ENCODE results near the gene HMCN2. TPM values are rescaled to one million over a fixed set of nuclear protein-coding genes. Genes with fewer than 3 reads are reported as not detected.

HMCN2 gene
- polyA plus RNA-seq, 2 of the 4 experiments (the other 2 are of a cell fraction): 0.01 TPM; not detected in 1

DNA sequence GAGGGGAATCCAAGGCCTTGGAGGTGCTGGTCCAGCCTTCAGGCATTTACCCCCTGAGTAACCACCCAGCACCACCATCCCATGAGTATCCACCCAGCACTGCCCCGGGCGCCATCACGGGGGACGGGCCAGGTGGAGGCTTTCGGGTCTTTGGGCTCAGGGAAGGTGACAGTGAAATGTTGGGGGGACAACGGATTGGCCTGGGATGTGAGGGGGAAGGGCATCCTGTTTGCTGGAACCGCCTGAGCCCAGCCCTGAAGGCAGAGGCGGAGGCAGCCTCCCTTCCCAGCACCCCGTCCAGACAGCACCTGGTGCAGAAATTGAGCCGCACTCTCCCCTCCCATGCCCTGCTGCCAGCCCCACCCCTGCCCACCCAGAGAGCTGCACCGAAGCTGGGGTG, 196.2 kb downstream of the HMCN2 start:
- H3K4me2 ChIP-seq: peak overlapping the region; percentile 46; the same call in 2 of the 3 replicates
- ChIA-PET POLR2A (no interaction called here), CTCF (interaction anchor here (0.7 to 17.4 kb wide), 27 partner anchors 9 to 537 kb away, joined by 3 to 453 read pairs (median 7); no protein-coding TSS in a partner anchor)
- no peaks in the 10 kb centered on the region for H3K9me3 ChIP-seq
- DNase-seq (ENCODE audit: low read depth in 1 of 2, low spot score in 1 of 2) (no peak), ATAC-seq (peak in 1 of 2 experiments; percentile 46; a peak in 3 of 6 replicates), FAIRE-seq (no peak)
- H3K4me1 ChIP-seq: no peaks in the 10 kb centered on the region
- H3K27ac ChIP-seq: no peak overlapping the region
- no peak overlapping the region for H3K4me3 ChIP-seq
- 37% methylated on average over 10 of the region's 11 CpGs for WGBS (ENCODE audit: missing lambda C conversion rate)
- TF ChIP-seq BHLHE40 (IDR thresholded peaks at IDR 0.05; ENCODE audit: low read depth, low read length) (no peak), PBX3 (IDR thresholded peaks at IDR 0.05) (no peak), KDM5A (IDR thresholded peaks at IDR 0.05) (no peak), SREBF2 (IDR thresholded peaks at IDR 0.05) (no peak), ZSCAN20 (CRISPR knock-in tag; IDR thresholded peaks at IDR 0.05) (no peak), HES2 (IDR thresholded peaks at IDR 0.05) (no peak), RFX5 (IDR thresholded peaks at IDR 0.05) (no peak), CBX8 (IDR thresholded peaks at IDR 0.05) (no peak)

DNA sequence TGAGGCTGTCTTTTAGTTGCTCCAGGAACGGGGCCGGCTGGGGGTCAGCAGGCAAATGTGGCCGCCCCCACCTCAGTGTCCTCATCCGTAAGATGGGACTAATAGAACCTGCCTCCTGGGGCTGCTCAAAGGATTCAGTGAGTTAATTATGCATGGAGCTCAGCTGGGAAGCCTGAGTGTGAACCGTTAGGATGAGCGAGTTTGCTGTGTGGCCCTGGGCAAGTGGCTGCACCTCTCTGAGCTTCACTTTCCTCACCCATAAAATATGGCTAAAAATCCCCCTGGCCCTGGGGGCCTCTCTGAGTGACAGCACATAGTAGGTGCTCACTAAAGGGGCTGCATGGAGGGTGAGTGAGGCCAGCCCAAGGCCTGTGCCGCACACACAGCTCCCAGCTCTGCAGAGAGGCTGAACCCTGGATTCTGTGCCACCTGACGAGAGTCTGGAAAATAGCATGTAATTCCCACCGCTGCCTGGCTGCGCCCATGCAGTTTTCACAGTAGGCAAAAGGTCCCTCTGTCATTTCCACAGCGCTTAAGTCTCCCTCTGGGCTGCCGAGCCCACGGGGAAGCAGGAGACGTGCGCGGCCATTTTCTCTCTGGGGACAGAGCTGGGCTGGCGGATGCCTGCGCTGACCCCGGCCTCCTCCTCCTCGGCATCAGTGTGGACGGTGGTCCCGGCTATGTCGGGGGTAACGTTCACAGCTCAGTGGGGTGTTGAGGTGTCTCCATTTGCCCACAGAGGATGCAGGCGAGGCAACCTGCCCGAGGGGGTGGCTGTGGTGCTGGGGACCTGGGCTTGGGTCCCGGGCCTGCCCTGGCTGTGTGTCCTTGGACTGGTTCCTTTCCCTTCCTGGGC, 197.4 kb downstream of the HMCN2 start:
- ChIA-PET POLR2A (interaction anchor here (1.0 kb wide), 1 partner anchor 230 kb away, joined by 3 read pairs; the partner anchor contains the start of gene EXOSC2), CTCF (interaction anchor here (0.9 to 17.4 kb wide), 19 partner anchors 10 to 356 kb away, joined by 3 to 453 read pairs (median 4); partner anchors contain the start of gene EXOSC2)
- FAIRE-seq: no peak
- WGBS (ENCODE audit: missing lambda C conversion rate): 89% methylated on average over 23 of the region's 27 CpGs
- no peak overlapping the region for H3K4me3 ChIP-seq
- no peaks in the 10 kb centered on the region for H3K9me3 ChIP-seq
- no peaks in the 10 kb centered on the region for H3K4me1 ChIP-seq
- no peak for DNase-seq (ENCODE audit: low read depth in 1 of 2, low spot score in 1 of 2)
- peak in 1 of 2 experiments; percentile 26; a peak in 1 of 6 replicates for ATAC-seq
- TF ChIP-seq RCOR1 (IDR thresholded peaks at IDR 0.05; ENCODE audit: low read depth, low read length): no peak
- no peak for TF ChIP-seq ESRRA (IDR thresholded peaks at IDR 0.05; ENCODE audit: borderline replicate concordance, low read length)
- TF ChIP-seq ZFP36 (IDR thresholded peaks at IDR 0.05; ENCODE audit: borderline replicate concordance, partially characterized antibody): peak; percentile 76
- no peak overlapping the region for H3K27ac ChIP-seq
- no peak overlapping the region for H3K4me2 ChIP-seq

- ChIA-PET POLR2A (interaction anchor here (0.7 kb wide), 1 partner anchor 219 kb away, joined by 3 read pairs; no protein-coding TSS in a partner anchor), CTCF (interaction anchor here (0.6 to 17.4 kb wide), 11 partner anchors 8 to 382 kb away, joined by 3 to 453 read pairs (median 4); partner anchors contain the start of gene EXOSC2)
- FAIRE-seq: no peak
- TF ChIP-seq PHF8 (IDR thresholded peaks at IDR 0.05; ENCODE audit: borderline replicate concordance, low read depth): no peak
- TF ChIP-seq, protein P1, sequence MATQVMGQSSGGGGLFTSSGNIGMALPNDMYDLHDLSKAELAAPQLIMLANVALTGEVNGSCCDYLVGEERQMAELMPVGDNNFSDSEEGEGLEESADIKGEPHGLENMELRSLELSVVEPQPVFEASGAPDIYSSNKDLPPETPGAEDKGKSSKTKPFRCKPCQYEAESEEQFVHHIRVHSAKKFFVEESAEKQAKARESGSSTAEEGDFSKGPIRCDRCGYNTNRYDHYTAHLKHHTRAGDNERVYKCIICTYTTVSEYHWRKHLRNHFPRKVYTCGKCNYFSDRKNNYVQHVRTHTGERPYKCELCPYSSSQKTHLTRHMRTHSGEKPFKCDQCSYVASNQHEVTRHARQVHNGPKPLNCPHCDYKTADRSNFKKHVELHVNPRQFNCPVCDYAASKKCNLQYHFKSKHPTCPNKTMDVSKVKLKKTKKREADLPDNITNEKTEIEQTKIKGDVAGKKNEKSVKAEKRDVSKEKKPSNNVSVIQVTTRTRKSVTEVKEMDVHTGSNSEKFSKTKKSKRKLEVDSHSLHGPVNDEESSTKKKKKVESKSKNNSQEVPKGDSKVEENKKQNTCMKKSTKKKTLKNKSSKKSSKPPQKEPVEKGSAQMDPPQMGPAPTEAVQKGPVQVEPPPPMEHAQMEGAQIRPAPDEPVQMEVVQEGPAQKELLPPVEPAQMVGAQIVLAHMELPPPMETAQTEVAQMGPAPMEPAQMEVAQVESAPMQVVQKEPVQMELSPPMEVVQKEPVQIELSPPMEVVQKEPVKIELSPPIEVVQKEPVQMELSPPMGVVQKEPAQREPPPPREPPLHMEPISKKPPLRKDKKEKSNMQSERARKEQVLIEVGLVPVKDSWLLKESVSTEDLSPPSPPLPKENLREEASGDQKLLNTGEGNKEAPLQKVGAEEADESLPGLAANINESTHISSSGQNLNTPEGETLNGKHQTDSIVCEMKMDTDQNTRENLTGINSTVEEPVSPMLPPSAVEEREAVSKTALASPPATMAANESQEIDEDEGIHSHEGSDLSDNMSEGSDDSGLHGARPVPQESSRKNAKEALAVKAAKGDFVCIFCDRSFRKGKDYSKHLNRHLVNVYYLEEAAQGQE (IDR thresholded peaks at IDR 0.05): no peak
- TF ChIP-seq MAFK (IDR thresholded peaks at IDR 0.05; ENCODE audit: partially characterized antibody): no peak
- TF ChIP-seq RCOR1 (IDR thresholded peaks at IDR 0.05; ENCODE audit: low read depth, low read length): no peak
- TF ChIP-seq SREBF2 (IDR thresholded peaks at IDR 0.05): no peak
- no peak for TF ChIP-seq HES2 (IDR thresholded peaks at IDR 0.05)
- TF ChIP-seq RAD21 (conservative IDR thresholded peaks at IDR 0.05 in 1 of 2, IDR thresholded peaks at IDR 0.05 in 1 of 2): no peak
- no peak for TF ChIP-seq ZSCAN20 (CRISPR knock-in tag; IDR thresholded peaks at IDR 0.05)
- no peak for TF ChIP-seq PBX3 (IDR thresholded peaks at IDR 0.05)
- no peak for TF ChIP-seq SMC3 (IDR thresholded peaks at IDR 0.05)
- TF ChIP-seq JUN (IDR thresholded peaks at IDR 0.05): no peak
- TF ChIP-seq HOXB13 (CRISPR knock-in tag; IDR thresholded peaks at IDR 0.05; ENCODE audit: low read depth): no peak
- TF ChIP-seq CTCF (IDR thresholded peaks at IDR 0.05): no peak
These were observed 198.5 kb downstream of the HMCN2 start for GRCh38 chr9:130463763-130464745.

More at GRCh38 chr9:130463763-130464745, 198.5 kb downstream of the HMCN2 start:
- WGBS (ENCODE audit: missing lambda C conversion rate): 64% methylated on average over 18 of the region's 22 CpGs
- Histone ChIP-seq H3K4me2 (no peak overlapping the region), H3K4me1 (no peaks in the 10 kb centered on the region), H3K9me3 (no peaks in the 10 kb centered on the region), H3K4me3 (no peak overlapping the region), H3K27ac (no peak overlapping the region)
- ATAC-seq (no peak), DNase-seq (ENCODE audit: low read depth in 1 of 2, low spot score in 1 of 2) (no peak)
